Activated T-cell treated with anti-CD3 and anti-CD28 coated beads, Interleukin-2, amount 50 U/mL, for 4 hours (primary cell): ENCODE results near the gene TMEM245. TPM values are rescaled to one million over a fixed set of nuclear protein-coding genes. Genes with fewer than 3 reads are reported as not detected.
A peak's percentile ranks its signal among the peaks of the same experiment; 100 is the strongest.
"Not testable (repeated sequence)": the region's sequence is repeated elsewhere in the genome, so short reads cannot be mapped to it uniquely, and the experiment has no call there.

ENCODE experiments used
- ATAC-seq, 2 donors: fragments of 200-7000 bp; cut with Tn5 transposase; one replicate each; pipeline ENCODE4 v1.10.0; 2021
- DNase-seq: peaks from one replicate; pipeline ENCODE4 v3.0.0-alpha.2; 2020
- H3K27me3 Mint-ChIP-seq: one replicate; pipeline ENCODE4 v1.8.0; 2021; ENCODE audit warnings: low read depth, mixed read lengths
- H3K36me3 Mint-ChIP-seq: one replicate; pipeline ENCODE4 v1.8.0; 2022; ENCODE audit warnings: mixed read lengths; ENCODE audit not compliant: insufficient read depth
- H3K4me1 Mint-ChIP-seq: one replicate; pipeline ENCODE4 v1.8.0; 2021; ENCODE audit warnings: low read depth, mixed read lengths
- H3K4me3 Mint-ChIP-seq: one replicate; pipeline ENCODE4 v1.8.0; 2021; ENCODE audit warnings: mild to moderate bottlenecking, moderate library complexity, mixed read lengths
- H3K9me3 Mint-ChIP-seq: one replicate; pipeline ENCODE4 v1.8.0; 2021; ENCODE audit warnings: mixed read lengths
- total RNA-seq, 3 donors: library from RNA; stranded (reverse); gene quantifications; one replicate each; pipeline ENCODE4 v1.2.1, GENCODE V29; 2021

TMEM245 gene
- total RNA-seq, 3 donors from 2014 or later: 18.7 to 19.6 (median 19.0) TPM

- Mint-ChIP-seq H3K4me1 (peaks cover 2% of the 10 kb centered on the region), H3K9me3 (peaks cover 9% of the 10 kb centered on the region), H3K4me3 (no peak overlapping the region), H3K36me3 (no peaks in the 10 kb centered on the region), H3K27me3 (peaks cover 2% of the 10 kb centered on the region)
- ATAC-seq (no peak), DNase-seq (no peak)
These were observed 29.3 kb upstream of the TMEM245 start for GRCh38 chr9:109149089-109149488.

DNA sequence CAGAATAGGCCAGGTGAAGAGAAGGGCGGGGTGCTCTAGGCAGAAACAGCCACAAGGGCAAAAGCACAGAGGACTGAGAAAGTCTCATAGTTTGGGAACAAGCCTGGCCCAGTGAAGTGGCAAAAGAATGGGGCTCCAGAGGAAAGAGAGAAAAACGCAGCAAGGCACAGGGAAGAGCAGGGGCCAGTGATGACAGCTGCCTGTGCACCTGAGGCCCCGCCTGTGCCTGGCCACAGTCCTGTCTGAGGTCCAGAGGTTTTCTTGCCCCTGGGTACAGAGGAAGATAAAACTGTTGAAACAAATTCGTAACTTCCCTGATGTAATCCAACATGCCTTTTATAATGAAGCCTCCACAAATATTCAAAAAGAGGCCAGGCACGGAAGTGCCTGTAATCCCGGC, 25.3 kb upstream of the TMEM245 start:
- no peak for DNase-seq
- Mint-ChIP-seq H3K27me3 (peaks cover 2% of the 10 kb centered on the region), H3K36me3 (no peaks in the 10 kb centered on the region), H3K9me3 (no peaks in the 10 kb centered on the region), H3K4me3 (no peak overlapping the region), H3K4me1 (peaks cover 4% of the 10 kb centered on the region)
- no peak for ATAC-seq

DNA sequence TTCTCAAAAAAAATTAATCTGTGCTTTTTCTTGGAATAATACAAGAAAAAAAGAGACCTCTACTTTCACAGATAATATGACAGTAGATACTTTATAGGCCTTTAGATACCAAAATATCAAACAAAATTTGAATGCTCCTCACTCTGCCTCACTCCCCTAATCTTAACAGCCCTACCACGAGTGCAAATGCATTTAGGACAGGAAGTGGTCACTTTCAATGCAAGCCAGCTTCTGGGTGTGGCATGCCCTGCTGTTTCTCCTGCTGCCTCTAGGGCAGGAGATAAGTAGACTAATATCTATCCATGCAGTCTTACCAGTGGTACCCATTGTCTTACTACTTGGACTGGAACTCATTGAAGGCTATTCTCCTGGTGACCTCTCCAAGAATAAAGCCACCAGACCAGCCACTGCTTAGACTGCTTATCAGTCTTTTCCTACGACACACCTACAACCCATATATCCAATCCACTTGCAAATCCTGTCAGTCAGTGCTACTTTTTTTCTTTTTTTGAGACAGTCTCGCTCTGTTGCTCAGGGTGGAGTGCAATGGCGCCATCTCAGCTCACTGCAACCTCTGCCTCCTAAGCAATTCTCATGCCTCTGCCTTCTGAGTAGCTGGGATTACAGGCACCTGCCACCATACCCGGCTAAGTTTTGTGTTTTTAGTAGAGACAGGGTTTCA, 24.3 kb upstream of the TMEM245 start:
- Mint-ChIP-seq H3K4me3 (no peak overlapping the region), H3K4me1 (peaks cover 4% of the 10 kb centered on the region), H3K27me3 (peaks cover 2% of the 10 kb centered on the region), H3K36me3 (no peaks in the 10 kb centered on the region), H3K9me3 (no peaks in the 10 kb centered on the region)
- DNase-seq (no peak), ATAC-seq (peak; percentile 46 to 48)

DNA sequence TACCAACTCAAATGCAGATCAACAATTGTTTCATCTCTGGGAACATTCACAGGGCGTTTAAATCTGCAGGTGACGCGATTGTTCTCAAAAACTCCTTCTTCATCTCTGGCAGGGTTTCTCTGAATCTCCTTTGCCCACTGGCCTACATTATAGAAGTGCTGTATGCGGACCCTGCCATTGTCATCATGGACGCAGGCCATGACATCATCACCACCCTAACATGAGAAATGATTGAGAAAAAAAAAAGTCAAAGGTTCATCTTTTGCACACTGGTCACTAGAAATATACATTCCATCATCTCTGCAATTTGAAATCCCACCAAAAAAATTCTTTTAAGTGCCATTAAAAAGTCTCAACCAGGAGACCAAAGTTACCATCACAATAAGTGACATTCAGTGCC, 21.6 kb upstream of the TMEM245 start:
- ATAC-seq (no peak), DNase-seq (no peak)
- Mint-ChIP-seq H3K9me3 (no peaks in the 10 kb centered on the region), H3K4me1 (peaks cover 4% of the 10 kb centered on the region), H3K27me3 (peaks cover 4% of the 10 kb centered on the region), H3K4me3 (no peak overlapping the region), H3K36me3 (no peaks in the 10 kb centered on the region)

DNA sequence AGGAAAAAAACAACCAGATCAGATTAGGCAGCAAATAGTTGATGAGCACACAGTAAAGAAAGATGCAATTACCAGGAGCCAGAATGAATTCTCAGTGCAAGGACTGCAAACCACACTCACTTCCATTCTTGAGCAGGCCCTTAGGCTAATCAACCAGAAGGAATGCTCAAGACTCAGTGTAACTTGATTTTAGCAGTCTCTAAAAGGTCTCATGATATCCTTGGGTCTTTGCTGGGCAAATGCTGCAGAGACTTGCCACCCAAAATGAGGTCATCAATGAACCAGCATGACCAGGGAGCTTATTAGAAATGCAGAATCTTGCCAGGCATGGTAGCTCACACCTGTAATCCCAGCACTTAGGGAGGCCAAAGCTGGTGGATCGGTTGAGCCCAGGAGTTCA, 20.1 kb upstream of the TMEM245 start:
- H3K27me3 Mint-ChIP-seq: peaks cover 2% of the 10 kb centered on the region
- DNase-seq (no peak), ATAC-seq (no peak)
- H3K36me3 Mint-ChIP-seq: no peaks in the 10 kb centered on the region
- no peaks in the 10 kb centered on the region for H3K9me3 Mint-ChIP-seq
- no peak overlapping the region for H3K4me3 Mint-ChIP-seq
- H3K4me1 Mint-ChIP-seq: peaks cover 4% of the 10 kb centered on the region

GRCh38 chr9:109138421-109138820, 18.7 kb upstream of the TMEM245 start:
- H3K9me3 Mint-ChIP-seq: no peaks in the 10 kb centered on the region
- H3K36me3 Mint-ChIP-seq: no peaks in the 10 kb centered on the region
- peaks cover 2% of the 10 kb centered on the region for H3K27me3 Mint-ChIP-seq
- H3K4me1 Mint-ChIP-seq: no peaks in the 10 kb centered on the region
- DNase-seq (no peak), ATAC-seq (no peak)
- H3K4me3 Mint-ChIP-seq: no peak overlapping the region

- H3K36me3 Mint-ChIP-seq: no peaks in the 10 kb centered on the region
- no peak for DNase-seq
- H3K4me1 Mint-ChIP-seq: no peaks in the 10 kb centered on the region
- H3K9me3 Mint-ChIP-seq: no peaks in the 10 kb centered on the region
- H3K4me3 Mint-ChIP-seq: no peak overlapping the region
- ATAC-seq: no peak
- peaks cover 2% of the 10 kb centered on the region for H3K27me3 Mint-ChIP-seq
These were observed 14.4 kb upstream of the TMEM245 start for GRCh38 chr9:109134167-109134578.

DNA sequence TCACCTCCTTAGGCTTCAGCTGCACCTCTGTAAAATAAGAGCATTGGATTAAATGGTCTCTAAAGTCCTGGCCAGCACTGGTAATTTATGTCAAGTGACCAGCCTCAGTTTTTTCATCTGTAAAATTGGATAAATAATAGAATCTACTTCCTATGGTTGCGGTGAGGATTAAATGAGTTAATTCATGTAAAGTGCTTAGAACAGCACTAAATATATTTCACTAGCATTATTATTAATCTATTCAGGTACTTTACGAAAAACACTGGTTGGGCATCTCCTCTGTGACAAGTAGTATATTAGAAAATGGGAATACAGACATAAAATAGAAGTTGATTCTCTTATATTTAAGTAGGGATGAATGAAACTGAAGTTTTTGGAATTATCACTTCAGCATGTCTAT, 13.8 kb upstream of the TMEM245 start:
- no peak for DNase-seq
- Mint-ChIP-seq H3K4me3 (no peak overlapping the region), H3K27me3 (peaks cover 2% of the 10 kb centered on the region), H3K4me1 (no peaks in the 10 kb centered on the region), H3K36me3 (no peaks in the 10 kb centered on the region), H3K9me3 (no peaks in the 10 kb centered on the region)
- no peak for ATAC-seq

DNA sequence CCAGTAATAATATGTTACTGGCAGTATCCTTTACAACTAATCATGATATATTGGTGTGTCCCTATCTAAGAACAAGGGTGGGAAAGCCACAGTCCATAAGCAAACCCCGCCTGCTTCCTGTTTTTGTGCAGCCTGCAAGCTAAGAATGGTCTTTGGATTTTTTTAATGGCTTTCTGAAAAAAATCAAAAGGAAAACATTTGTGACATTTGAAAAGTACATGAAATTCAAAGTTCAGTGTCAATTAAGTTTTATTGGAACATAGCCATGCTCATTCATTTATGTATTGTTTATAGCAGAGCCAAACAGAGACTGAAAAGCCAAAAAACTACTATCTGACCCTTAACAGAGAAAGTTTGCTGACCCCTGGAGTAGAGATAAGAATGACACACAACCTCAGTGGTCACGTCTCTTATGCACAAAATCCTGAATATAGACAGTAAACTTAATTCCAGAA, 12.8 kb upstream of the TMEM245 start:
- no peaks in the 10 kb centered on the region for H3K9me3 Mint-ChIP-seq
- ATAC-seq (no peak), DNase-seq (no peak)
- no peaks in the 10 kb centered on the region for H3K4me1 Mint-ChIP-seq
- H3K27me3 Mint-ChIP-seq: peaks cover 2% of the 10 kb centered on the region
- no peak overlapping the region for H3K4me3 Mint-ChIP-seq
- no peaks in the 10 kb centered on the region for H3K36me3 Mint-ChIP-seq

- DNase-seq: no peak
- no peak for ATAC-seq
- Mint-ChIP-seq H3K9me3 (no peaks in the 10 kb centered on the region), H3K27me3 (no peaks in the 10 kb centered on the region), H3K4me1 (no peaks in the 10 kb centered on the region), H3K36me3 (no peaks in the 10 kb centered on the region), H3K4me3 (no peak overlapping the region)
These were observed 9.9 kb upstream of the TMEM245 start for GRCh38 chr9:109129470-109130197.

DNA sequence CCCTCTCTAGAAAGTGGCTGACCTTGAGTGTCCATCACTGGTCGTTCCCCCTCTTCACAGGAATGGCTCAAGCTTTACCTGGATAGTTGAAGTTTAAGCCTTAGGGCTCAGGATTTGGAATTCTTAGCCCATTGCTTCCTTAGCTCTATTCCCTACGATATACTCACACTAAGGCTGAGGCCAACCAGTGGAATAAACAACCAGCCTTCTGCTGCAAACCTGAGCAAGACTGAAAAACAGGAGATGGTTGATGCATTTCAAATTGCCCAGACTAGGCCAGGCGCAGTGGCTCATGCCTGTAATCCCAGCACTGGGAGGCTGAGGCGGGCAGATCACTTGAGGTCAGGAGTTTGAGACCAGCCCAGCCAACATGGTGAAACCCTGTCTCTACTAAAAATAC, 6.9 kb upstream of the TMEM245 start:
- not testable (repeated sequence) for H3K27me3 Mint-ChIP-seq, H3K36me3 Mint-ChIP-seq, H3K4me3 Mint-ChIP-seq, DNase-seq, H3K4me1 Mint-ChIP-seq, ATAC-seq, H3K9me3 Mint-ChIP-seq

- no peak for ATAC-seq
- H3K4me1 Mint-ChIP-seq: peaks cover 3% of the 10 kb centered on the region
- no peaks in the 10 kb centered on the region for H3K9me3 Mint-ChIP-seq
- no peak for DNase-seq
- no peak overlapping the region for H3K4me3 Mint-ChIP-seq
- H3K36me3 Mint-ChIP-seq: no peaks in the 10 kb centered on the region
- no peaks in the 10 kb centered on the region for H3K27me3 Mint-ChIP-seq
These were observed 4.4 kb upstream of the TMEM245 start for GRCh38 chr9:109124121-109124520.

GRCh38 chr9:109122726-109123621, 3.2 kb upstream of the TMEM245 start:
- H3K4me1 Mint-ChIP-seq: peaks cover 9% of the 10 kb centered on the region
- no peaks in the 10 kb centered on the region for H3K36me3 Mint-ChIP-seq
- DNase-seq (no peak), ATAC-seq (no peak)
- no peaks in the 10 kb centered on the region for H3K27me3 Mint-ChIP-seq
- no peaks in the 10 kb centered on the region for H3K9me3 Mint-ChIP-seq
- no peak overlapping the region for H3K4me3 Mint-ChIP-seq

DNA sequence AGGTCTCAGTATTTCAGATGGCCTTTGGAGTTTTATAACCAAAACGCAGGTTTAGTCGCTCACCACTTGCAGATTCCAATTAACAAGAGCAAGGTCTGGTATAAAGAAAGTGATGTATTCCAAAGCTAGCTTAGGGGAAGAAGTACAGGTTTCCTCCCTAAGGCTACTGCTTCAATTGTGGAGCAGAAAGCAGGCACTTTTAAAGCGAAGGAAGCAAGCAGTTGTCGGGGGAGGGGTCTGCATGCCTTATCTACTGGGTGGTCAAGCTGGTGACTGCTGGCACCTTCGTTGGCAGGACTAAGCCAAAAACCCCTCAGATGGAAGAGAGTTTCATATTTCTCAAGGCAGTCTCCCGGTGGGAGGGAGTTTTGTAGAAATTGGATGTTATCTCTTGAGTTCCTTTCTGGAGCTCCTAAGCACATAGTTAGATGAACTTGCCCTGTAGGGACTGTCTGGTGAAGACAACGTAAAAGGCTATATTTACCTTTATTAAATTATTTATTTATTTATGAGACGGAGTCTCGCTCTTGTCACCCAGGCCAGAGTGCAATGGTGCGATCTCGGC, 1.6 kb upstream of the TMEM245 start:
- H3K4me1 Mint-ChIP-seq: peaks cover 22% of the 10 kb centered on the region
- no peaks in the 10 kb centered on the region for H3K9me3 Mint-ChIP-seq
- H3K36me3 Mint-ChIP-seq: peaks cover 5% of the 10 kb centered on the region
- DNase-seq: no peak
- no peak overlapping the region for H3K4me3 Mint-ChIP-seq
- H3K27me3 Mint-ChIP-seq: no peaks in the 10 kb centered on the region
- no peak for ATAC-seq
